Measurements from ENCODE around the gene ARHGEF9. TPM values are rescaled to one million over a fixed set of nuclear protein-coding genes. Genes with fewer than 3 reads are reported as not detected.

Gene ARHGEF9
- polyA plus RNA-seq, 1 donor from 2014 or later: 71.9 TPM

- Histone ChIP-seq H3K9ac (ENCODE audit: low read length) (no peak overlapping the region), H3K9me3 (ENCODE audit: low read length) (no peaks in the 10 kb centered on the region), H3K79me2 (replicated peaks; ENCODE audit: insufficient read depth, low read length) (no peaks in the 10 kb centered on the region), H2AFZ (ENCODE audit: low read depth, low read length) (no peak overlapping the region), H3K4me2 (ENCODE audit: low read length) (no peak overlapping the region), H3K27ac (ENCODE audit: low read length) (no peak overlapping the region), H3K4me3 (ENCODE audit: low read length) (no peak overlapping the region), H4K20me1 (ENCODE audit: insufficient read depth) (no peaks in the 10 kb centered on the region), H3K36me3 (ENCODE audit: insufficient read depth, low read length) (no peaks in the 10 kb centered on the region), H3F3A (ENCODE audit: insufficient read depth, low read length, poor library complexity, severe bottlenecking) (no peaks in the 10 kb centered on the region), H3K27me3 (ENCODE audit: insufficient read depth, low read depth, low read length) (no peaks in the 10 kb centered on the region), H3K9me2 (ENCODE audit: insufficient read depth, low read length) (no peaks in the 10 kb centered on the region)
- no peak for TF ChIP-seq EZH2 (IDR thresholded peaks at IDR 0.05; ENCODE audit: borderline replicate concordance, insufficient read depth, low read length, poor library complexity, severe bottlenecking)
- TF ChIP-seq TAF1 (IDR thresholded peaks at IDR 0.05; ENCODE audit: low read depth): no peak
- no peak for TF ChIP-seq RAD21 (conservative IDR thresholded peaks at IDR 0.05)
Observed at GRCh38 chrX:63664741-63665140, 120.3 kb downstream of the ARHGEF9 start.

DNA sequence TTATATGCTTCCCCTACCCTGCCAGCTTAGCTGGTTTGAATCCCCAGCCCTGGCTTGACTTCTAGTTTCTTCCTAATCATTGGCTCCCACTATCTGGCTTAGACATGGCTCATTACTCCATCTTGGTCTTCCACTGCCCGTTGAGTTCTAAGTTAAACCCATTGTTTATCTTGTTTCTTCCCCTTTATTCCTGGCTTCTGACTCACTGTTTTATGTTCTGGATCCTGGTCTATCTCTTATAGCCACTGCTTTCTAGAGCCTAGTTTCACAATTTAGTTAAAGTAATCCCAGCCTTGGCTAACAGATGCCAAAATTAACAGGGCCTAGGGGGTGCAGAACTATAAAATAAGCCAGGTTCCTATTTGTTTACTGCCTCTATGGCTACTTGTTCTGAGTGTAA, 120.9 kb downstream of the ARHGEF9 start:
- no peak overlapping the region for H3K27ac ChIP-seq (ENCODE audit: low read length)
- H3K27me3 ChIP-seq (ENCODE audit: insufficient read depth, low read depth, low read length): no peaks in the 10 kb centered on the region
- H3F3A ChIP-seq (ENCODE audit: insufficient read depth, low read length, poor library complexity, severe bottlenecking): no peaks in the 10 kb centered on the region
- H3K79me2 ChIP-seq (replicated peaks; ENCODE audit: insufficient read depth, low read length): no peaks in the 10 kb centered on the region
- no peak overlapping the region for H3K4me3 ChIP-seq (ENCODE audit: low read length)
- no peak overlapping the region for H3K9ac ChIP-seq (ENCODE audit: low read length)
- no peaks in the 10 kb centered on the region for H3K9me2 ChIP-seq (ENCODE audit: insufficient read depth, low read length)
- TF ChIP-seq, protein P1, sequence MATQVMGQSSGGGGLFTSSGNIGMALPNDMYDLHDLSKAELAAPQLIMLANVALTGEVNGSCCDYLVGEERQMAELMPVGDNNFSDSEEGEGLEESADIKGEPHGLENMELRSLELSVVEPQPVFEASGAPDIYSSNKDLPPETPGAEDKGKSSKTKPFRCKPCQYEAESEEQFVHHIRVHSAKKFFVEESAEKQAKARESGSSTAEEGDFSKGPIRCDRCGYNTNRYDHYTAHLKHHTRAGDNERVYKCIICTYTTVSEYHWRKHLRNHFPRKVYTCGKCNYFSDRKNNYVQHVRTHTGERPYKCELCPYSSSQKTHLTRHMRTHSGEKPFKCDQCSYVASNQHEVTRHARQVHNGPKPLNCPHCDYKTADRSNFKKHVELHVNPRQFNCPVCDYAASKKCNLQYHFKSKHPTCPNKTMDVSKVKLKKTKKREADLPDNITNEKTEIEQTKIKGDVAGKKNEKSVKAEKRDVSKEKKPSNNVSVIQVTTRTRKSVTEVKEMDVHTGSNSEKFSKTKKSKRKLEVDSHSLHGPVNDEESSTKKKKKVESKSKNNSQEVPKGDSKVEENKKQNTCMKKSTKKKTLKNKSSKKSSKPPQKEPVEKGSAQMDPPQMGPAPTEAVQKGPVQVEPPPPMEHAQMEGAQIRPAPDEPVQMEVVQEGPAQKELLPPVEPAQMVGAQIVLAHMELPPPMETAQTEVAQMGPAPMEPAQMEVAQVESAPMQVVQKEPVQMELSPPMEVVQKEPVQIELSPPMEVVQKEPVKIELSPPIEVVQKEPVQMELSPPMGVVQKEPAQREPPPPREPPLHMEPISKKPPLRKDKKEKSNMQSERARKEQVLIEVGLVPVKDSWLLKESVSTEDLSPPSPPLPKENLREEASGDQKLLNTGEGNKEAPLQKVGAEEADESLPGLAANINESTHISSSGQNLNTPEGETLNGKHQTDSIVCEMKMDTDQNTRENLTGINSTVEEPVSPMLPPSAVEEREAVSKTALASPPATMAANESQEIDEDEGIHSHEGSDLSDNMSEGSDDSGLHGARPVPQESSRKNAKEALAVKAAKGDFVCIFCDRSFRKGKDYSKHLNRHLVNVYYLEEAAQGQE (IDR thresholded peaks at IDR 0.05; ENCODE audit: borderline replicate concordance): no peak
- TF ChIP-seq RAD21 (conservative IDR thresholded peaks at IDR 0.05) (no peak), POLR2AphosphoS5 (IDR thresholded peaks at IDR 0.05) (no peak), EZH2 (IDR thresholded peaks at IDR 0.05; ENCODE audit: borderline replicate concordance, insufficient read depth, low read length, poor library complexity, severe bottlenecking) (no peak)
- H3K36me3 ChIP-seq (ENCODE audit: insufficient read depth, low read length): no peaks in the 10 kb centered on the region
- H3K4me2 ChIP-seq (ENCODE audit: low read length): no peak overlapping the region
- no peaks in the 10 kb centered on the region for H4K20me1 ChIP-seq (ENCODE audit: insufficient read depth)
- H3K9me3 ChIP-seq (ENCODE audit: low read length): no peaks in the 10 kb centered on the region
- H2AFZ ChIP-seq (ENCODE audit: low read depth, low read length): no peak overlapping the region

DNA sequence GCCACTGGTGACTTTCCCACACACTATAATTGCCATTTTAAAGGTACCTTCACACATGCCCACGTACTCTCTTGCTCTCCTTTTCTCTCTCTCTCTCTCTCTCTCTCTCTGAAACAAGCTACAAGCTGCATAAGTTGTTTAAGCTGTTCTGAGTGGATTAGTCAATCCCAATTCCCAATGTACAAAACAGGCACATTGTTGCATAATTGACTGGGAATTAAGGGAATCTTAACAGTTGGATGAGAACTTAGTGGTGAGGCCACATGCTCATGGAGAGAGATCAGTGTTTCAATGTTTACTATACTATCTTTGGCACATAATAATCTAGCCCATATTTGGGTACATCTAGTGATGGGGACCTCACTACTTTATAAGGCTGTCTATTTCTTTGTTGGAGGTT, 123.3 kb downstream of the ARHGEF9 start:
- Histone ChIP-seq H3K9me2 (ENCODE audit: insufficient read depth, low read length) (no peaks in the 10 kb centered on the region), H3F3A (ENCODE audit: insufficient read depth, low read length, poor library complexity, severe bottlenecking) (no peaks in the 10 kb centered on the region), H3K4me3 (ENCODE audit: low read length) (no peak overlapping the region), H3K27me3 (ENCODE audit: insufficient read depth, low read depth, low read length) (no peaks in the 10 kb centered on the region), H4K20me1 (ENCODE audit: insufficient read depth) (no peaks in the 10 kb centered on the region), H3K36me3 (ENCODE audit: insufficient read depth, low read length) (no peaks in the 10 kb centered on the region), H3K27ac (ENCODE audit: low read length) (no peak overlapping the region), H3K4me2 (ENCODE audit: low read length) (no peak overlapping the region), H3K9ac (ENCODE audit: low read length) (no peak overlapping the region), H3K79me2 (replicated peaks; ENCODE audit: insufficient read depth, low read length) (no peaks in the 10 kb centered on the region), H3K9me3 (ENCODE audit: low read length) (no peaks in the 10 kb centered on the region), H2AFZ (ENCODE audit: low read depth, low read length) (no peak overlapping the region)
- TF ChIP-seq POLR2AphosphoS5 (IDR thresholded peaks at IDR 0.05): no peak
- no peak for TF ChIP-seq TAF1 (IDR thresholded peaks at IDR 0.05; ENCODE audit: low read depth)
- no peak for TF ChIP-seq SMC3 (conservative IDR thresholded peaks at IDR 0.05; ENCODE audit: poor library complexity)
- TF ChIP-seq, protein P1 (IDR thresholded peaks at IDR 0.05; ENCODE audit: borderline replicate concordance): no peak
- no peak for TF ChIP-seq RAD21 (conservative IDR thresholded peaks at IDR 0.05)
- TF ChIP-seq EZH2 (IDR thresholded peaks at IDR 0.05; ENCODE audit: borderline replicate concordance, insufficient read depth, low read length, poor library complexity, severe bottlenecking): no peak
- no peak for TF ChIP-seq MXI1 (conservative IDR thresholded peaks at IDR 0.05; ENCODE audit: poor library complexity, severe bottlenecking)
- TF ChIP-seq EP300 (conservative IDR thresholded peaks at IDR 0.05; ENCODE audit: poor library complexity, severe bottlenecking): no peak
- TF ChIP-seq CTCF (IDR thresholded peaks at IDR 0.05; ENCODE audit: poor library complexity, severe bottlenecking): no peak

All from neural cell (in vitro differentiated cells).